GM12878 (cell line): ENCODE measurements around the gene MYH10. TPM values are rescaled to one million over a fixed set of nuclear protein-coding genes. Genes with fewer than 3 reads are reported as not detected.
A peak's percentile ranks its signal among the peaks of the same experiment; 100 is the strongest.

Source experiments
- ATAC-seq: fragments of 200-7000 bp; cut with Tn5 transposase; 3 replicates; pipeline ENCODE4 v1.9.1; 2020; ENCODE audit warnings: mild to moderate bottlenecking, moderate library complexity
- BruUV-seq: library from RNA; stranded (reverse); fragments of 400-500 nt; replicated peaks from 2 replicates; lab custom pipeline; 2021; lab: Mats Ljungman, UMichigan
- CTCF ChIA-PET: fragments of 300-600 bp; sonication (Branson Sonifier 250); formaldehyde crosslinking; extraction: SDS; loops from one replicate; lab custom pipeline; 2021; ENCODE audit warnings: inconsistent platforms; lab: Yijun Ruan, JAX
- POLR2A ChIA-PET: fragments of 350-600 bp; formaldehyde crosslinking; extraction: SDS; loops from one replicate; lab custom pipeline; 2021; ENCODE audit warnings: inconsistent platforms; lab: Charles Lee
- RAD21 ChIA-PET: fragments of 300-600 bp; sonication (Branson Sonifier 250); formaldehyde crosslinking; loops from one replicate; lab custom pipeline; 2023; ENCODE audit warnings: antibody characterized with exemption; ENCODE audit not compliant: unreplicated experiment; lab: Charles Lee
- SMC1A ChIA-PET: fragments of 300-600 bp; sonication (Branson Sonifier 250); formaldehyde crosslinking; loops from one replicate; lab custom pipeline; 2023; ENCODE audit not compliant: unreplicated experiment, uncharacterized antibody; lab: Charles Lee
- DNase-seq: peaks from one replicate; pipeline ENCODE4 v3.0.0-alpha.2; 2011; ENCODE audit warnings: low read depth, low spot score
- FAIRE-seq: peaks from 3 replicates; lab custom pipeline; 2011; peaks lifted over from hg19 to GRCh38; lab: Jason Lieb, UNC
- H2AFZ ChIP-seq: 2 replicates; pipeline ENCODE4 v1.6.0; 2011; ENCODE audit warnings: low read depth, low read length, control low read depth; ENCODE audit not compliant: control insufficient read depth
- H3K27ac ChIP-seq: 2 replicates; pipeline ENCODE4 v1.5.1; 2011; ENCODE audit warnings: control low read depth; ENCODE audit not compliant: control insufficient read depth, insufficient read depth
- H3K27me3 ChIP-seq, 2 experiments: replicated peaks in 1 of 2; 2 replicates each; pipeline versions ENCODE4 v1.6.0 to v1.6.1; 2011; ENCODE audit warnings: low read length in 1 of 2; ENCODE audit not compliant: control insufficient read depth in 2 of 2, insufficient read depth in 2 of 2
- H3K36me3 ChIP-seq, 2 experiments: 2 replicates each; pipeline ENCODE4 v1.5.1; 2011; ENCODE audit warnings: low read length in 1 of 2; ENCODE audit not compliant: control insufficient read depth in 2 of 2, insufficient read depth in 2 of 2
- H3K4me1 ChIP-seq: 2 replicates; pipeline ENCODE4 v1.6.1; 2011; ENCODE audit warnings: mild to moderate bottlenecking, low read length, moderate library complexity, mixed read lengths; ENCODE audit not compliant: control insufficient read depth, insufficient read depth
- H3K4me2 ChIP-seq: 2 replicates; pipeline ENCODE4 v1.6.0; 2011; ENCODE audit warnings: control low read depth; ENCODE audit not compliant: control insufficient read depth, insufficient read depth
- H3K4me3 ChIP-seq: fragments of 200-600 bp; sonication (generic); 2 replicates; pipeline ENCODE4 v1.5.1; 2016
- H3K79me2 ChIP-seq: 2 replicates; pipeline ENCODE4 v1.6.0; 2011; ENCODE audit warnings: low read length; ENCODE audit not compliant: control insufficient read depth, insufficient read depth
- H3K9ac ChIP-seq: 2 replicates; pipeline ENCODE4 v1.8.0; 2011; ENCODE audit warnings: low read length, control low read depth, mixed read lengths; ENCODE audit not compliant: control insufficient read depth, insufficient read depth
- H3K9me3 ChIP-seq: replicated peaks from 3 replicates; pipeline ENCODE4 v1.5.1; 2011; ENCODE audit warnings: mild to moderate bottlenecking, low read length; ENCODE audit not compliant: control insufficient read depth, insufficient read depth
- H4K20me1 ChIP-seq: 2 replicates; pipeline ENCODE4 v1.6.0; 2011; ENCODE audit not compliant: control insufficient read depth, insufficient read depth
- ATF3 ChIP-seq: IDR thresholded peaks from 2 replicates; pipeline ENCODE4 v1.6.1; 2011; ENCODE audit warnings: low read depth, mild to moderate bottlenecking, low read length, moderate library complexity, borderline replicate concordance; ENCODE audit errors: extremely low read depth
- EP300 ChIP-seq, 2 experiments: fragments of 150-350 bp in 1 of 2; IDR thresholded peaks; 2 replicates each; pipeline ENCODE4 v1.6.1; 2011 to 2012; ENCODE audit warnings: low read depth in 2 of 2, low read length in 2 of 2, borderline replicate concordance in 1 of 2, improper control_type of control experiment in 1 of 2, inconsistent platforms in 1 of 2; ENCODE audit not compliant: control insufficient read depth in 1 of 2
- FOS ChIP-seq: IDR thresholded peaks from 3 replicates; pipeline ENCODE4 v1.6.1; 2011; ENCODE audit warnings: borderline replicate concordance; ENCODE audit not compliant: insufficient read length; ENCODE audit errors: extremely low read depth
- HCFC1 ChIP-seq: fragments of 150-350 bp; IDR thresholded peaks from 2 replicates; pipeline ENCODE4 v1.6.1; 2014; ENCODE audit warnings: low read length
- KDM1A ChIP-seq: fragments of 200-600 bp; sonication (generic); IDR thresholded peaks from 2 replicates; pipeline ENCODE4 v1.6.1; 2016; ENCODE audit warnings: borderline replicate concordance
- MAX ChIP-seq: IDR thresholded peaks from 2 replicates; pipeline ENCODE4 v1.6.1; 2012; ENCODE audit warnings: low read depth, low read length, improper control_type of control experiment
- NFXL1 ChIP-seq: fragments of 450-650 bp; IDR thresholded peaks from 2 replicates; pipeline ENCODE4 v1.6.1; 2017; ENCODE audit warnings: antibody characterized with exemption, mild to moderate bottlenecking, borderline replicate concordance
- NFYB ChIP-seq: IDR thresholded peaks from 2 replicates; pipeline ENCODE4 v1.6.1; 2011; ENCODE audit warnings: low read depth, mild to moderate bottlenecking, low read length, improper control_type of control experiment, moderate library complexity; ENCODE audit not compliant: insufficient read depth
- PAX8 ChIP-seq: fragments of 450-650 bp; IDR thresholded peaks from 2 replicates; pipeline ENCODE4 v1.6.1; 2017; ENCODE audit warnings: mild to moderate bottlenecking, moderate library complexity
- SKIL ChIP-seq: fragments of 450-650 bp; IDR thresholded peaks from 2 replicates; pipeline ENCODE4 v1.6.1; 2017; ENCODE audit warnings: mild to moderate bottlenecking, low read depth, inconsistent platforms; ENCODE audit not compliant: poor library complexity, severe bottlenecking
- SMAD5 ChIP-seq: IDR thresholded peaks from 2 replicates; pipeline ENCODE4 v1.6.1; 2016; ENCODE audit warnings: antibody characterized with exemption, low read depth
- ZNF274 ChIP-seq: IDR thresholded peaks from one replicate; pipeline ENCODE4 v1.8.0; 2011; ENCODE audit not compliant: insufficient read length, insufficient read depth
- WGBS: methylation state at CpG from one replicate; pipeline ENCODE4 v1.1.6; 2016; ENCODE audit warnings: low lambda C conversion rate; ENCODE audit not compliant: insufficient replicate concordance, insufficient coverage; ENCODE audit errors: missing lambda C conversion rate; 5-methylcytosine and 5-hydroxymethylcytosine counted together
- in situ Hi-C: fragments of 300-500 bp; cut with MboI; formaldehyde crosslinking; loops from 9 replicates; pipeline ENCODE4 v1.14.3; 2018; ENCODE audit warnings: mixed read lengths
- intact Hi-C: fragments of 100-400 bp; cut with micrococcal nuclease; formaldehyde crosslinking; loops from one replicate; pipeline ENCODE4 v1.14.2; 2022; ENCODE audit not compliant: unreplicated experiment
- polyA plus RNA-seq, 11 experiments: library from polyadenylated mRNA; depleted of rRNA in 4 of 11; unstranded in 6 of 11; stranded (reverse) in 5 of 11; fragments of >200 nt; fragmentation: Nextera tagmentation in 4 of 11; fragmentation: Illumina TruSeq in 1 of 11; extraction: Ambion mirVana in 4 of 11; extraction: Trizol in 1 of 11; gene quantifications; 1 replicate in 1 of 11; 2 replicates in 10 of 11; pipeline versions ENCODE4 v1.2.1 to v1.2.3, GENCODE V29; 2011 to 2016; ENCODE audit warnings: inconsistent platforms in 2 of 11, missing spikeins in 2 of 11, low read depth in 1 of 11
- total RNA-seq, 4 experiments: library from RNA; depleted of rRNA in 3 of 4; stranded (reverse); fragments of >200 nt in 3 of 4; fragmentation: Illumina TruSeq in 1 of 4; extraction: Trizol in 1 of 4; gene quantifications; 2 replicates each; pipeline versions ENCODE4 v1.2.1 to v1.2.3, GENCODE V29; 2013 to 2021

Gene MYH10
- total and polyA plus RNA-seq, 10 of the 15 experiments (the other 5 are each of a cell fraction or from before 2014, with no cell fraction given) = 0.33 to 7.1 (median 1.0) TPM

GRCh38 chr17:8518850-8519249, 111.7 kb downstream of the MYH10 start:
- FAIRE-seq = peak; percentile 13
- no TSS peak for BruUV-seq
- ChIA-PET CTCF (no interaction called here), SMC1A (no interaction called here), RAD21 (no interaction called here), POLR2A (no interaction called here)
- H3K36me3 ChIP-seq = no peaks in the 10 kb centered on the region
- in situ Hi-C loops = no loop called here
- no peak overlapping the region for H3K9ac ChIP-seq
- no peak overlapping the region for H3K27ac ChIP-seq
- no peak for DNase-seq
- H3K4me3 ChIP-seq = no peak overlapping the region
- 0% methylated on average over 2 of the region's 2 CpGs for WGBS
- intact Hi-C loops = no loop called here
- no peaks in the 10 kb centered on the region; a peak in 1 of 4 replicates for H3K27me3 ChIP-seq
- ATAC-seq = no peak
- no peaks in the 10 kb centered on the region for H3K9me3 ChIP-seq
- H2AFZ ChIP-seq = no peak overlapping the region
- H3K4me1 ChIP-seq = no peaks in the 10 kb centered on the region
- H3K79me2 ChIP-seq = no peaks in the 10 kb centered on the region
- no peaks in the 10 kb centered on the region for H4K20me1 ChIP-seq
- no peak overlapping the region for H3K4me2 ChIP-seq
- TF ChIP-seq PAX8 (no peak), ZNF274 (no peak), MAX (no peak), SMAD5 (no peak), NFXL1 (no peak)

- Histone ChIP-seq H3K9me3 (no peaks in the 10 kb centered on the region), H3K4me3 (no peak overlapping the region), H3K9ac (no peak overlapping the region), H3K27me3 (no peaks in the 10 kb centered on the region; a peak in 1 of 4 replicates), H3K27ac (no peak overlapping the region), H3K79me2 (no peaks in the 10 kb centered on the region), H3K36me3 (no peaks in the 10 kb centered on the region), H3K4me2 (no peak overlapping the region), H4K20me1 (no peaks in the 10 kb centered on the region), H3K4me1 (no peaks in the 10 kb centered on the region), H2AFZ (no peak overlapping the region)
- CTCF ChIA-PET = no interaction called here
- WGBS = 38% methylated on average over 6 of the region's 6 CpGs
- POLR2A ChIA-PET = no interaction called here
- intact Hi-C loops (no loop called here), in situ Hi-C loops (no loop called here)
- no TSS peak for BruUV-seq
- RAD21 ChIA-PET = no interaction called here
- ATAC-seq (no peak), FAIRE-seq (no peak), DNase-seq (no peak)
- TF ChIP-seq ATF3 = no peak
- TF ChIP-seq FOS = no peak
- TF ChIP-seq EP300 (IDR thresholded peaks at IDR 0.05; ENCODE audit: borderline replicate concordance in 1 of 2, control insufficient read depth in 1 of 2, low read depth in 2 of 2, low read length in 2 of 2) = no peak
- TF ChIP-seq KDM1A = no peak
- TF ChIP-seq HCFC1 = no peak
- TF ChIP-seq SKIL = no peak
- no peak for TF ChIP-seq NFYB
- SMC1A ChIA-PET = no interaction called here
Observed at GRCh38 chr17:8518326-8518725, 112.2 kb downstream of the MYH10 start.
